GM18951 (cell line): ENCODE data around the gene POLR3E.
A peak's percentile ranks its signal among the peaks of the same experiment; 100 is the strongest.

ENCODE experiments used
- POLR2A ChIP-seq: IDR thresholded peaks from 4 replicates; pipeline ENCODE4 v1.6.1; 2011; ENCODE audit warnings: mild to moderate bottlenecking; ENCODE audit not compliant: insufficient read length, insufficient read depth; ENCODE audit errors: extremely low read depth
- in situ Hi-C: fragments of 300-500 bp; cut with MboI; formaldehyde crosslinking; loops from one replicate; pipeline ENCODE4 v1.12.0; 2022; ENCODE audit warnings: low sequenced_read_pairs, mixed read lengths, inconsistent platforms; ENCODE audit not compliant: unreplicated experiment

The POLR3E gene

DNA sequence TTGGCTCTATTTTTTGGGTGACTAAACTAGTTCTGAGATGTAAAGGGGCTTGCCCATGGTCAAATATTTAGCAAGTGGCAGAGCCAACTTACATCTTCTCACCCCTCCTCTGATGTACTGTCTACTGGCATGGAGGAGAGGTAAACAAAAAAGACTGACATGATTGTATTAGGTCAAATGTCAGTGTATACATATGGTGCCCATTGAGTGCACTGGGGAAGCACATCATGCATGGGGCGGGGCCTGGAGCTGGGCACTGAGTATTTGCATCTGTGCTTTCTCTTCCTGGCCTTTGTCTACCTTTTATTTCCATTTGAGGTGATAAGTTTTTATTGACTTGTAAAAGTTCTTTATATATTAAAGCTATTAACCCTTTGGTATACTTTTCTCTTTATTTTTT lies 22.3 kb upstream of the POLR3E start:
- in situ Hi-C loops = no loop called here
- TF ChIP-seq POLR2A = no peak

DNA sequence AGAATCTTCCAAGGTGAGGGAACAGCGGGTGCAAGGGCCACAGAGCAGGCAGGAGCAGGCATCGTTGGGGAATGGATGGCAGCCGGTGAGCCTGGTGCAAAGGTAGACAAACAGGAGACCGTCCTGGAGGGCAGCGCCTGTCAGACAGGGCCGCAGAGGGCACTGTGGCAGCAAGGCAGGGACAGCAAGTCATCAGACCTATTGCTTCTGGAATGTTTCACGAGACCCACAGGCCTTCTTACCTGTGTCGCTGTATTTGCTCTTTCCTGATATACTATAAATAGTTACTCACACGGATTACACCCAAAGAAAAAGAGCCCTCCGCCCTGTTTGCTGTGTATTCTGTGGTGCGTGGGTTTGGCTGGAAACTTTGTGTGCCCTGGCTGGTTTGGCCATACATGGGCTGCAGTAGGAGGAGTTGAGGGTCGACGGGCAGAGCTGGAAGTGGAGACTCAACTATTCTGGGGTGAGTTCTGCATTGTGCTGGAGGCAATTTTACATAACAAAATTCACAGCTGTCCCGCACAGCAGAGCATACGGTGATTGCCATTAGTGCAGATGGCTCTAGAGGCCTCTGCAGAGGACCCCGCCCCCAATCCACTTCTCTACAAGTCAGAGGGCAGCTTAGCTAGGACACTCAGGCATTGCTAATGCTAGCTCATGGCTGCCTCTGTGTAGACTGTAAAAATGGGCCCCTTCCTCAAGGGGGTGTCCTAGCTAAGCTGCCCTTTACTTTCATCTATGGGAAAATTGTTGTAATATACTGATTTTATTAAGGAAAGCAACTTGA lies 18.6 kb upstream of the POLR3E start:
- in situ Hi-C loops = no loop called here

DNA sequence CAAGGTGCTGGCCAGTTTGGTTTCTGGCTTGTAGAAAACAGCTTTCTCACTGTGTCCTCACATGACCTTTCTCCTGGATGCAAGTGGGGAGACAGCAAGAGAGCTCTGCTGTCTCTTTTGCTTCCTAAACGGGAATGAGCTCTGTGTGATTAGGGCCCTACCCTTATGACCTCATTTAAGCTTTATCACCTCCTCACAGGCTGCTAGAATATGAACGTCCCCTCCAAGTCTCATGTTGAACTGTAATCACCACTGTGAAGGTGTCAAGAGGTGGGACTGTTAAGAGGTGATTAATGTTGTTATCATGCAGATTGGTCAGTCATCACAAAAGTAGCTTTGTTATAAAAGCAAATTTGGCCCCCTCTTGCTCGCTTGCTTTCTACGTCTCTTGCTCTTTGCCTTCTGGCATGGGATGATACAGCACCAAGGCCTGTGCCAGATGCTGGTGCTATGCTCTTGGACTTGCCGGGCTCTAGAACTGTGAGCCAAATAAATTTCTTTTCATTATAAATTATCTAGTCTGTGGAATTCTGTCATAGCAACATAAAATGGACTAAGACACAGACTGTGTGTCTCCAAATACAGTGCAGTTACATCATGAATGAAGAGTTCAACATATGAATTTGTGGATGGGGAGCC lies 14.8 kb upstream of the POLR3E start:
- TF ChIP-seq POLR2A = no peak

More for the DNA sequence above, 18.6 kb upstream of the POLR3E start:
- TF ChIP-seq POLR2A = no peak

DNA sequence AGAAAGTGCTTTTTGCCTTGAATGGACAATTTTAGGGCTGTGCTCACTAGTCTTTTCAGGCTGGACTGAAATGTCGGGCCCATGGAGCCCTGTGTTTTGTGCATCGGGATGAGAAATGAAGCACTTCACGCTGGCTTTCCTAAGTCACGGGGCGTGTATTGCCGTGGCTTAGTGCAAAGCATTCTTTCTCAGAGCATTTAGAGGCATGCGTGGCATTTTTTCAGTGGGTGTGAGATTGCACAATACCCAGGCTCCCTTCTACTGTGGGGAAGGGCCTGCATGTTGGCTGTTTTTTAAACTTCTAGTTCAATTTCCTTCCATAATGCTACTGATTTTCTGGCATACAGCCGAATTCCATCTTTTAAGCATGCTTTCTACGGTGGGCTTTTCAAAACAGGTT lies 12.6 kb upstream of the POLR3E start:
- in situ Hi-C loops = no loop called here
- no peak for TF ChIP-seq POLR2A

More for the DNA sequence above, 14.8 kb upstream of the POLR3E start:
- in situ Hi-C loops = no loop called here

DNA sequence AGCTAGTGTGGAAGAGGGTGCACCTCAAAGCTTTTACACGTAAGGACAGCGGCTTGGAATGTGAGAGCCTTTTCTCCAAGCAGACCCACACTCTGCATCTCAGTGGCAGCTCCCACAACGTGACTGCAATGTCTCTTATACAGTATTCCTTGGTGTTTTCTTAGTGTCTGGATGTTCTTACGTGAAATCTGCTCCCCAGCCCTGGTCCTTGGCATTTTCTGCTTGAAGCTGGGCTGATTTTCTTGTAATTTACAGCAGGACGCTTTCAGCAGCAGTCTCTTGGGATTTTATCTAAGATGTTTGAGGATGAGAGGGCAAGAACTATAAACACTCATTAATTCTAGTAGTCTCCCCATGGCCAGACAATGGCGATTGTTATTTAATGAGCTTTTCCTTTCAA lies 12.1 kb upstream of the POLR3E start:
- no peak for TF ChIP-seq POLR2A
- in situ Hi-C loops = no loop called here

DNA sequence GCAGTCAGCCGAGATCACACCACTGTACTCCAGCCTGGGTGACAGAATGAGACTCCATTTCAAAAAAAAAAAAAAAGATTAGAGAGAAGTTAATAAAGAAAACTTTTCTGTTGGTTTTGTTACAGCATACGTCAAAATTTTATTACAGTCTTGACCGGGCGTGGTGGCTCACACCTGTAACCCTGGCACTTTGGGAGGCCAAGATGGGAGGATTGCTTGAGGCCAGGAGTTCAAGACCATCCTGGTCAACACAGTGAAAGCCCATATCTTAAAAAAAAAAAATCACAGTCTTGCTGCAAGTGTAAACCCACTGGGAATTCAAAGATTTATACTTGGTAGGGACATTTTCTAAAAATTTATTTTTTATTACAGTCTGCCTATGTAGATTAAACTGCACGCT lies 6.2 kb upstream of the POLR3E start:
- TF ChIP-seq POLR2A = no peak
- in situ Hi-C loops = no loop called here

DNA sequence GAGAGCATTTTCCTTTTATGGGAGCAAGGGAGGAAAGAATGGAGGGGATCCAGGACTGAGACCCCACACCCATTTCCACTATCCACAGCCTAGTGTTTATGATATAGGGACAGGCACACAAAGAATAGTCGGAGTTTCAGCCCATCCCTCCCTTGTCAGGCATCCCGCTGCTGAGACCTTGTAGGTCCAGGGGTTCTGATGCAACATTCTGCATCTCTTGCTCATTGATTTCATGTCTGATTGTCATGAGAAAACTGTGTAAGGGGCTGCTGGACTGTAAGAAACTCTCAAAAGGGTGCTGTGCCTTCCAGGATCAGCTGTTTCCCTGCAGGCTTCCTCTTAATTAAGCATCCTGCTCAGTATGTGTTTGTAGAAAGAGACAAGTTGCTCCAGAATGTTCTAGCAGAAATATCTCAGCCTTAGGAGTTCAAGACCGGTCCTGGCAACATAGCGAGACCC lies 5.3 kb upstream of the POLR3E start:
- in situ Hi-C loops = no loop called here
- no peak for TF ChIP-seq POLR2A

DNA sequence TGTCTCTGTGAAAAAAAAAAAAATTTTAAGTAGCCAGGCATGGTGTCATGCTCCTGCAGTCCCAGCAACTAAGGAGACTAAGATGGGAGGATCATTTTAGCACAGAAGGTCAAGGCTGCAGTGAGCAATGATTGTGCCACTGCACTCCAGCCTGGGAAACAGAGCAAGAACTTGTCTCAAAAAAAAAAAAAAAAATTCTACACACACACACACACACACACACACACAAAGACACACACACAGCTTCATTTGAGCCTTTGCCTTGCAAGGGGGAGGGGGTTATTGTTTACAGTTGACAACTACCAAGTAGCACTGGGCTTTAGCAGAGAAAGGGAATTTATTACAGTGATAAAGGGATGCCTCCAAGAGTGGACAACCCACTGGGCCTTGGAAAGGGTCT lies 4.9 kb upstream of the POLR3E start:
- TF ChIP-seq POLR2A = no peak
- in situ Hi-C loops = no loop called here

DNA sequence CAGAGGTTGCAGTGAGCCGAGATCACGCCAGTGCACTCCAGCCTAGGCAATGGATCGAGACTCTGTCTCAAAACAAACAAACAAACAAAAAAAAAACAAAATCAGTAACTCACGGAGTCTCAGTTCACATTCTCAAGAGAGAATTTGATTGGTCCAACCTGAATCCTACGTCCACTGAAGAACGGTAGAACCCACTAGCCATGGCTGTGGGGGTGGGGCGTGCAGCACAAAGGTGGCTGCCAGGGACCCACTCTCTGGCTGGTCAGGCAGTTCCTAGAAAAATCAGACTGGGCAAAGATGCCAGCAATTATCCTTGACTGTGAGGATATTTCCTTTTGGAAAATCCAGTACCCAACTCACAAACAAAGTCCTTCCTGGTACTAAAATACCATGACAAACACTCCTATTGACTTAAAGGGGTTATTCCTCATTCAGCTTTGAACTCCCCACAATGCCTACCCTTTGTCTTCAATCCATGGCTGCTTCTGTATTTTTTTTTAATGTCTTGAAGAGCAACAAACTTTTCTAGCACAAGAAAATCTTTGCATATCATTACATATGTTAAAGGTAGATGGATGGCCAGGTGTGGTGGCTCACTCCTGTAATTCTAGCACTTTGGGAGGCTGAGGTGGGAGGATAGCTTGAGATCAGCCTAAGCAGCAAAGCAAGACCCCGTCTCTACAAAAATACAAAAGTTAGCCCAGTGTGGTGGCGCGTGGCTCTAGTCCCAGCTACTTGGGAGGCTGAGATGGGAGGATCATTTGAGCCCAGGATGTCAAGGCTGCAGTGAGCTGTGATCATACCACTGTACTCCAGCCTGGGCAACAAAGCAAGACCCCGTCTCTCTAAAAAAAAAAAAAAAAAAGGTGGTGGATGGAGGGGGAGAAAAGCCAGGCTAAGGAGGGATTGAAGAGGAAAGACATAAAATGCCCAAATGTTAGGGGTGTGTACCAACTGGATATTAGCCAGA lies 3.8 kb upstream of the POLR3E start:
- in situ Hi-C loops = no loop called here
- TF ChIP-seq POLR2A = no peak

DNA sequence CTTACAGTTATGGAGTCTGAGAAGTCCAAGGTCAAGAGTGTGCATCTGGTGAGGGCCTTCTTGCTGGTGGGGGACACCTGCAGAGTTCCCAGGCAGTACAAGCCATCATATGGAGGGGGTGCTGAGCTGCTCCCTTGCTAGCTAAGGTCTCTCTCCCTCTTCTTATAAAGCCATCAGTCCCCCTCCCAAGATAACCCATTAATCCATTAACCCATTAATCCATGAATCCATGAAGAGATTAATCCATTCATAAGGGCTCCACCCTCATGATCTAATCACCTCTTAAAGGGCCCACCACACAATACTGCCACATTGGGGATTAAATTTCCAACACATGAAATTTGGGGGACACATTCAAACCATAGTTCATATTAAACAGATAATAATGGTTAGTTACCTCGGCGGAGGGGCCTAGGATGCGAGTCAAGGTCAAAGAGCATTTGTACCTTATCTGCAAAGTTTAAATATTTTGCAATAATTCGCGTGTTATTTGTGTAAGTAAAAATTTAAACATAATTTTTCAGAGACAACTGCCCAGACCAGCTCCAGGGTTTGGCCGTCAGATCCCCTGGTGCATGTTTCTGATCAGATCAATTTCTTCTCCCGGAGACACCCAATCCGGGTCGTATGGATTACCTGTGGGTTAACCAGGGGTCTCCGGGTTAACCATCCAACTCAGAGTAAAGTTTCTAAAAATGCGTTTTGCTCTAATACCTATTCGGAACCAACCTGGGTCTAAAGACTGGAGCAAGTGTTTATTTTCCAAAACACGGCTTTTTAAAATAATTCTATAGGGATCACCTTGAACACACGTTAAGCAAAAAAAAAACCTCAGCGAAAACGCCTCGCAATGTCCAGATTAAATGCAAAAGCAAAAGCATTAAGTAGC lies 740 bp upstream of the POLR3E start:
- in situ Hi-C loops = loop anchor here (5.0 kb wide), 1 partner anchor 89 kb away; the partner anchor contains the start of gene EEF2K
- TF ChIP-seq POLR2A = no peak

DNA sequence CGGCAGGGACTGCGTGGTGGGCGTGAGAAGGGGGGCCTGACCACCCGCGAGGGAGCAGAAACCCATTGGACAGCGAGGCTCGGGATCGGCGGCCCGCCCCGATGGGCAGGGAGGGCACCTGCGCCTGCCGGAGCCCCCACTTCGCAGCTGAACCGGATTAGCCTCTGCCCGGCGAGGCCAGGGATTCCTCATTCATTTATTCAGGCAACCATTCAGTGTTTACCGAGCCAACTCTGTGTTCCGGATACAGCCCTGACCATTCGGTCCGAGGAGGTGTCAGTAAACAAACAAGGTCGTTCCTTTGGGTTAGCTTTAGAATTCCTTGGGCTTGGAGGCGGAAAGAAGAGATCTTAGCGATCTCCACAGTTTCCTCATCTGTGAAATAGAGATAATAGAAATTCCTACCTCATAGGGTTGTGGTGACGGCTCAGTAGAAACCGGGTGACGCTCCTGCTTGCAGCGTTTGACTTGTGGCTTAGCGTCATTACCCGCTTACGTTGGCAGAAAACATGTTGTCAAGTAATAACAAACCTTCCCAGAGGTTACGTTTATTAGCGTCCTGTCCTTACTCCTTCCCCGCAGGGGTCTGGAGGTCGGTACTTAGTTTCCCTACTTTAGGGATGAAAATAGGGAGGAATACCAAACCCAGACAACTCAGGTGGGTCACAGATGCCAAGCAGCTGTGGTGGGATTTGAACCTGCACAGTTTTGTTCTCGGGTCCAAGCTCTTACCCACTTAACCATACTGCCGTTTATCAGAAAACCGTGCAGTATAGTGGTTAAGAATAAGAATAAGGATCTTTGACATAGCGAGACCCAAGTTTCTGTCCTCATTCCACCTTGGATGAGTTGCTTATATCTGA lies 893 bp downstream of the POLR3E start:
- in situ Hi-C loops = loop anchor here (5.0 kb wide), 1 partner anchor 91 kb away; the partner anchor contains the start of gene EEF2K
- TF ChIP-seq POLR2A = peak; percentile 47
